Adrenal gland (tissue), 12 donors: Measurements from ENCODE around the gene FNIP2. TPM values are rescaled to one million over a fixed set of nuclear protein-coding genes. Genes with fewer than 3 reads are reported as not detected.

Experiments
- DNase-seq, 7 donors: peaks; one replicate each; pipeline ENCODE4 v3.0.0-alpha.2; 2019 to 2020
- H3K27ac ChIP-seq, 5 donors: fragments of 200-600 bp; sonication (generic) in 4 of 5; 1 replicate in 3 of 5; 2 replicates in 2 of 5; pipeline versions ENCODE4 v1.5.1 to v1.8.0; 2016 to 2020; ENCODE audit warnings: mild to moderate bottlenecking in 1 of 5
- H3K27me3 ChIP-seq: fragments of 200-600 bp; 2 replicates; pipeline ENCODE4 v1.8.0; 2021
- H3K36me3 ChIP-seq, 2 donors: fragments of 200-600 bp; replicated peaks in 1 of 2; 1 replicate in 1 of 2; 2 replicates in 1 of 2; pipeline versions ENCODE4 v1.5.1 to v1.8.0; 2018 to 2022
- H3K4me1 ChIP-seq, 2 donors: fragments of 200-600 bp; replicated peaks in 1 of 2; 1 replicate in 1 of 2; 2 replicates in 1 of 2; pipeline versions ENCODE4 v1.5.1 to v1.8.0; 2018 to 2021
- H3K4me3 ChIP-seq, 4 donors: fragments of 200-600 bp; sonication (generic) in 3 of 4; one replicate each; pipeline ENCODE4 v1.5.1; 2016 to 2018
- H3K9me3 ChIP-seq, 3 donors: fragments of 200-600 bp; sonication (generic) in 1 of 3; replicated peaks in 1 of 3; 1 replicate in 2 of 3; 2 replicates in 1 of 3; pipeline versions ENCODE4 v1.5.1 to v1.8.0; 2016 to 2021
- POLR2A ChIP-seq, 2 donors: fragments of 450-650 bp; IDR thresholded peaks; one replicate each; pipeline ENCODE4 v1.6.1; 2017; ENCODE audit warnings: antibody characterized with exemption in 2 of 2, mild to moderate bottlenecking in 2 of 2, moderate library complexity in 1 of 2
- WGBS, 4 donors: extraction: QIAGEN DNeasy Blood & Tissue Kit in 2 of 4; methylation state at CpG; one replicate each; pipeline versions ENCODE4 v1.1.5 to v1.1.7; 2013 to 2017; 5-methylcytosine and 5-hydroxymethylcytosine counted together
- intact Hi-C, 2 donors: fragments of 100-400 bp; cut with DNase I; formaldehyde crosslinking; loops; one replicate each; pipeline versions ENCODE4 v1.14.1 to v1.15.0; 2022 to 2023
- polyA plus RNA-seq, 3 donors: library from polyadenylated mRNA; stranded (reverse); fragments of 200-250 nt in 2 of 3; fragments of 350-450 nt in 1 of 3; fragmentation: Illumina TruSeq in 1 of 3; extraction: RNeasy Lipid Tissue Mini Kit (QIAGEN cat#74804) in 1 of 3; gene quantifications; one replicate each; pipeline ENCODE4 v1.2.3, GENCODE V29; 2013 to 2014
- total RNA-seq, 9 donors: library from RNA; depleted of rRNA in 4 of 9; stranded (reverse); fragments of >200 nt in 4 of 9; fragments of 120-200 nt in 1 of 9; fragmentation: NEBNext Ultra II Directional in 1 of 9; extraction: Animal tissue kit (Norgen Biotek cat#: 25700) in 1 of 9; gene quantifications; one replicate each; pipeline versions ENCODE4 v1.1.0 to v1.2.4, GENCODE V29; 2013 to 2023
- TF ChIP-seq, protein P1 (sequence below), 6 experiments: fragments of 450-650 bp in 4 of 6; fragments of 200-600 bp in 2 of 6; sonication (generic) in 1 of 6; IDR thresholded peaks; 1 replicate in 5 of 6; 2 replicates in 1 of 6; pipeline versions ENCODE4 v1.5.1 to v1.8.0; 2016 to 2021; ENCODE audit warnings: antibody characterized with exemption in 6 of 6, mild to moderate bottlenecking in 2 of 6, moderate library complexity in 1 of 6
- donor health status: healthy with polysubstance abuse.
- donor health status: Bipolar disorder and iron deficiency.
- donor health status: DM: yes; HTN: yes; CAD: no.
- donor health status: DM: no; HTN: no; CAD: no.
- donor health status: DM: no; HTN: no; CAD: no.
- donor health status: DM: yes; HTN: yes; CAD: no.

FNIP2 gene
- total and polyA plus RNA-seq, 12 donors = 3.5 to 39.4 (median 27.1) TPM

DNA sequence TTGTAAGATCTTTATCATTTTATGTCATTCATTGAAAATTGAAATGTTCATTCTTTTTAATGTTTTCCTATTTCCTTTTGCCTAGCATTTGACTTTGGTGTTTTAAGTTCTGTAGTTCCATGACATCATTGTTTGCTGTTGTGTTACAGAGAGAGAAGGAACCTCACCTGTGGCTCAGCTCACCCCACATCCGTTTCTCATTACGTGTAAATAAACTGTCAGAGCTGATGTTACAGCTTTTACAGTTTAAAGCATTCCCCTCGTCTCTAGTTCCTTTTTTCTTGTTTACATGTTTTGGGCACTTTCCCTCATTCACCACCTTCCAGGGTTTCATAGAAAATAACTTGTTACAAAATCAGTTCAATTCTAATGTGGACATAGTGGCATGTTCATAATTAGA, 137.2 kb downstream of the FNIP2 start:
- Histone ChIP-seq H3K9me3 (no peaks in the 10 kb centered on the region), H3K27me3 (no peaks in the 10 kb centered on the region), H3K4me3 (no peak overlapping the region), H3K4me1 (no peaks in the 10 kb centered on the region), H3K27ac (no peak overlapping the region), H3K36me3 (peaks cover 0 to 12% of the 10 kb centered on the region in 2 donors)
- 79 to 91% (median 83%) methylated on average over 3 of the region's 3 CpGs for whole genome bisulfite sequencing, 4 donors
- no peak for DNase-seq
- TF ChIP-seq, protein P1, sequence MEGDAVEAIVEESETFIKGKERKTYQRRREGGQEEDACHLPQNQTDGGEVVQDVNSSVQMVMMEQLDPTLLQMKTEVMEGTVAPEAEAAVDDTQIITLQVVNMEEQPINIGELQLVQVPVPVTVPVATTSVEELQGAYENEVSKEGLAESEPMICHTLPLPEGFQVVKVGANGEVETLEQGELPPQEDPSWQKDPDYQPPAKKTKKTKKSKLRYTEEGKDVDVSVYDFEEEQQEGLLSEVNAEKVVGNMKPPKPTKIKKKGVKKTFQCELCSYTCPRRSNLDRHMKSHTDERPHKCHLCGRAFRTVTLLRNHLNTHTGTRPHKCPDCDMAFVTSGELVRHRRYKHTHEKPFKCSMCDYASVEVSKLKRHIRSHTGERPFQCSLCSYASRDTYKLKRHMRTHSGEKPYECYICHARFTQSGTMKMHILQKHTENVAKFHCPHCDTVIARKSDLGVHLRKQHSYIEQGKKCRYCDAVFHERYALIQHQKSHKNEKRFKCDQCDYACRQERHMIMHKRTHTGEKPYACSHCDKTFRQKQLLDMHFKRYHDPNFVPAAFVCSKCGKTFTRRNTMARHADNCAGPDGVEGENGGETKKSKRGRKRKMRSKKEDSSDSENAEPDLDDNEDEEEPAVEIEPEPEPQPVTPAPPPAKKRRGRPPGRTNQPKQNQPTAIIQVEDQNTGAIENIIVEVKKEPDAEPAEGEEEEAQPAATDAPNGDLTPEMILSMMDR (IDR thresholded peaks at IDR 0.05) = no peak
- no peak for TF ChIP-seq POLR2A (IDR thresholded peaks at IDR 0.05)
- intact Hi-C loops = no loop called here

DNA sequence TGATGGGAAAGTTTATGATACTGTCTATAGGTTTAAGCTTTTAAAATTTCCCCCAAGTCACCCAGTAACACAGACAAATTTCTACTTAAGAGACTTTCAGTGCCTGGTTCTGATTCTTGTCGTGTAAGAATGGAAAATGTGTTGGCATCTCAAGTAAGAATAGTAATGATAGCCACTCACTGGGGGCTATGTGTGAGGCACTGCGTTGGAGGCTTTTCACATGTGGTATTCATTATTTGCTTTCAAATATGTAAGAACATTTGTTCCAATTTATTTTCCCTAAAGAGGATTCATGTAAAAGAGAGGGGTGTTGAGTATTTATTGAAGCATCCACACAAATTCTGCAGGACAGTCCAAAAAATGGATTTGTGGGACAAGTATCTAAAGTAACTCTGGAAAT, 143.6 kb downstream of the FNIP2 start:
- intact Hi-C loops = no loop called here
- Histone ChIP-seq H3K4me1 (no peaks in the 10 kb centered on the region), H3K9me3 (no peaks in the 10 kb centered on the region), H3K4me3 (no peak overlapping the region), H3K27me3 (no peaks in the 10 kb centered on the region), H3K27ac (no peak overlapping the region), H3K36me3 (no peaks in the 10 kb centered on the region)
- no peak for DNase-seq
- 73 to 91% (median 86%) methylated on average over 2 of the region's 2 CpGs for WGBS, 4 donors
- TF ChIP-seq, protein P1 (IDR thresholded peaks at IDR 0.05) = no peak
- no peak for TF ChIP-seq POLR2A (IDR thresholded peaks at IDR 0.05)

GRCh38 chr4:158912806-158913205, 144.0 kb downstream of the FNIP2 start:
- Histone ChIP-seq H3K4me1 (no peaks in the 10 kb centered on the region), H3K27ac (no peak overlapping the region), H3K27me3 (no peaks in the 10 kb centered on the region), H3K9me3 (no peaks in the 10 kb centered on the region), H3K36me3 (no peaks in the 10 kb centered on the region), H3K4me3 (no peak overlapping the region)
- TF ChIP-seq, protein P1 (IDR thresholded peaks at IDR 0.05) = no peak
- no peak for TF ChIP-seq POLR2A (IDR thresholded peaks at IDR 0.05)
- intact Hi-C loops = no loop called here
- DNase-seq = no peak
- 59 to 77% (median 70%) methylated on average over 6 of the region's 6 CpGs for WGBS, 4 donors

GRCh38 chr4:158913766-158914165, 144.9 kb downstream of the FNIP2 start:
- 66 to 83% (median 78%) methylated on average over 5 of the region's 5 CpGs for WGBS, 4 donors
- Histone ChIP-seq H3K9me3 (no peaks in the 10 kb centered on the region), H3K27ac (no peak overlapping the region), H3K36me3 (no peaks in the 10 kb centered on the region), H3K4me3 (no peak overlapping the region), H3K4me1 (no peaks in the 10 kb centered on the region), H3K27me3 (no peaks in the 10 kb centered on the region)
- DNase-seq = no peak
- TF ChIP-seq, protein P1 (IDR thresholded peaks at IDR 0.05) = no peak
- no peak for TF ChIP-seq POLR2A (IDR thresholded peaks at IDR 0.05)
- intact Hi-C loops = no loop called here
